Superior temporal gyrus (tissue), 1 donor: ENCODE data around the gene PARD3B.

Experiments used
- DNase-seq: peaks from one replicate; pipeline ENCODE4 v3.0.0-alpha.2; 2016; ENCODE audit errors: extremely low spot score

PARD3B gene

DNA sequence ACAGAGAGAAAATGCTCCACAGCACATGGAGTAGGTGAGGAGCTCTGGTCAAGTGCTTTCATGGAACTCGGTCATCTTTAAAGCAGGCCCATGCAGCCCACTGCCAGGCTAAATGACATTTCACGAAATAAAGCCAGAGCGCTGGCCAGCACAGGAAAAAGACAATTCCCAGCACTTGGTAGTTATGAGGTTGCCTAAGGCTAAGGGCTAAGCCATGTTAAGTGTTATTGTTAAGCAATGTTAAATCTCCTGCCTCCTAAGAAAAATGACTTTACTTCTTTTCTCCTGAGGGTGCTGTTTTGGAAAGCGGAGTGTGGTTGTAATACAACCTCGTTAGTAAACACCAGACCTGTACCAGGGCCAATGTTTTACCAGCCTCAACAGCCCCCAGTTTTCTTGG, 1011.1 kb downstream of the PARD3B start:
- DNase-seq, result no peak

- no peak for DNase-seq
Measured at GRCh38 chr2:205556841-205557539, 1011.7 kb downstream of the PARD3B start.

- DNase-seq, result no peak
Measured at GRCh38 chr2:205557873-205558272, 1012.6 kb downstream of the PARD3B start.

DNA sequence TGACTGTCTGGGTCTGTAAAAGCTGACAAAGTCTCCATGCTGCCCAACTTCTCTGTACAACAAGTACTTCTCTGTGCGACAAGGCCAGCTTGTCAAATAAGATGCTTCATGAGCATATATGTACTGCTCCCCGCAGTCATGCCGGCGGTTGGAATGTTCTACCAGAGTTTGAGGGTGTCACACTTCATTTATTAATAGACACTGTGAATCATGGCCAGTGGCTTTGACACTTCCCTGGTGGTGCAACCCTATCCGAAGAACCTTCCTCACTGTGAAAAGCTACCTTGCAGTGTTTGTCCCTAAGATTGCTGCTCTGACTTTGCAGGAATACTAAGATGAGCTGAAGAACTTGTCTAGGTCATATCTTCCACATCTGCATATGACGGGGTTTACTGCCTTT, 1016.2 kb downstream of the PARD3B start:
- no peak for DNase-seq

- no peak for DNase-seq
Measured at GRCh38 chr2:205563646-205564045, 1018.4 kb downstream of the PARD3B start.

DNA sequence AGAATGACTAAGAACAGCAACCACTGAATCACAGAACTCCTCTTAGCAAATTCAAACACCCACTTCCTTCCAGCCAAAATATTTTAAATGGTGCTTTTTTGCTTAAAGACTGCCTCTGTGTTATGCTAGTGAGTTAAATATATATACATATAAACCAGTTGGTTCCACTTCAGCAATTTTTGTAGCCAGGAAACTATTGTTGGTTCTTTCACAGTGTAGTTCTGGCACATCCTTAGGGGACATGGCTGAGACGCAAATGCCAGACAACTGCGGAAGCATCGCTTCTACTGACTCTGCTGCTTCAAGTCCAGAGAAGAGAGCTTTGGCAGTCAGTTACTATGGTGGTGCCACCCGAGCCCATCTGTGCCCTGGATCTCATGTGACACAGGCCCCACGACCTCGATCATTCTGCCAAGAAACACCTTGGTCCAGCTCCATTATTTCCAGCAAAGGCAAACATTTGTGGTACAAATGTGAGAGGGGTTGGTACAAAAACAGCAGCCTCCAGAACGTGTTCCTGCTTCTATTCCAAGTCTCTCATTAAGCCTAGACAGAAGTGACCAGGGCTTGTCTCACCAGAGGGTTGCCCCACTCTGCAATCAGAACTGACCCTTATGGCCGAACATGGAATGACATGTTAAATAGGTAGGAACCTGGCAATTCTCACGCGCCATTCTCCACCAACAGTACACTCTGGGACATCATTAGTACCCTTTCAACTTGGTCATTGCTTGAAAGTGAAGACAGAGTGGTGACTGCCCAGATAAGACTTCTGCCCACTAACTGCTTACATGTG, 1019.3 kb downstream of the PARD3B start:
- no peak for DNase-seq

DNA sequence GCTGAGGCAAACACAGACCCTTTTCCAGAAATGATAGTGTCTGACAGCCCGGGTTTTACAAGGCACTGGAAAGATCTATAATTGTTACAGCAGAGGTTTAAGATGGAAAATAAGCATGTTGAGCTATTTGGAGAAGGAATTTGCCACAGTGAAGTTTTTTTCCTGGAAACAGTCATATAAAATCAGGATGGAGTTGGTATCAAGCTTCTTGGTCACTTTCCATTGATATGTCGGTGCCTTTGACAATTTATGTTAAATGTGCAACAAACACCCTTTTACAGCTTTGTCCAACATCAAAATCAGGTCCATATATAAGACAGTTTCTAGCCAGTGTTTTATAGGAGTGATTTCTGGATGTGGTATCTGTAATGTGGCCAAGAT, 1019.9 kb downstream of the PARD3B start:
- DNase-seq, result no peak

GRCh38 chr2:205566606-205567168, 1021.4 kb downstream of the PARD3B start:
- no peak for DNase-seq

- DNase-seq, result no peak
Measured at GRCh38 chr2:205568620-205569019, 1023.3 kb downstream of the PARD3B start.

GRCh38 chr2:205570648-205571047, 1025.4 kb downstream of the PARD3B start:
- no peak for DNase-seq

DNA sequence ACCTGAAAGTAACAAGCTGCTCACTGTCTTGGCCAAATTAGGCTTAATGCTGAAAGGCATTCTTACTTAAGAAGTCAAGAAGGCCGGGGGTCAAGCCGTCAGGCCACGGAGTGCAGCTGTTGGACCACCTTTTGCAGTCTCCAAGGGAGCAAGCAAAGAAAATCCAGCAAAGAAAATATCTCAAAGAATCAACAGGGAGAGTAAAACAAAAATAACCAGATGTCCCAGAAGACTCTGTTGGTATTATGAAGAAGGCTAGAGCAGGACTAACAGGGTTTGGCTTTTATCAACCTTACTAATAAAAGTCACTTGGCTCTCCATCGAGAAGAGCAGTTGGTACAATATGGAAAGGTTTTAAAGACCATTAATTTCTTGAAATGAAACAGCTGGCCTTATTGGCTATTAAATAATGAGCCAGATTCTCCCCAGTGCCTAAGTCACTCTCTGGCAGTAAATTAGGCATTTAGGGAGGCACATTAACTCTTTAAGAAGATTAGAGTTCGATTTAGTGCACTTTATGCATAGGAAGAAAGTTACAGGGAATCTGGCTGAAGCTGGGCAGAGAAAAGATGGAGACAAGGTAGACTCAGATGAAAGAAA, 1026.2 kb downstream of the PARD3B start:
- DNase-seq, result no peak

GRCh38 chr2:205574001-205574400, 1028.7 kb downstream of the PARD3B start:
- no peak for DNase-seq

DNA sequence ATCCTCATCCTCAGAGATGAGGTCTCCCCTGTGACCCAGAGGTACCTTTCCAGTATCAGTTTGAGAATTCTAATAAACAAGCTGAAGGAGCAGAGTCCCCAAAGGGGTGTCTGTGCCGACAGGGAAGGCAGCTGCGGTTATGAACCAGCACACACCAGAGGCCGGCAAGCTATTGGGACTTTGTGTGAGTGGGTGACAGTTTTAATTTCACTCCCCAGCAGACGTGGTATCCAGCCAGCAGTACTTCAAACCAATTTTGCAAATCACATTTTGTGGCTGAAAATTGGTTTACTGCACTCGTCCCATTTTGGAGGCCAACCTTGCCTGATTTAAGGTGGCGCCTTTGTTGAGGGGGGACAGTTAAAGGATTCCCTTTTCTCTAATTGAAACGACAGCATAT, 1034.1 kb downstream of the PARD3B start:
- no peak for DNase-seq

DNA sequence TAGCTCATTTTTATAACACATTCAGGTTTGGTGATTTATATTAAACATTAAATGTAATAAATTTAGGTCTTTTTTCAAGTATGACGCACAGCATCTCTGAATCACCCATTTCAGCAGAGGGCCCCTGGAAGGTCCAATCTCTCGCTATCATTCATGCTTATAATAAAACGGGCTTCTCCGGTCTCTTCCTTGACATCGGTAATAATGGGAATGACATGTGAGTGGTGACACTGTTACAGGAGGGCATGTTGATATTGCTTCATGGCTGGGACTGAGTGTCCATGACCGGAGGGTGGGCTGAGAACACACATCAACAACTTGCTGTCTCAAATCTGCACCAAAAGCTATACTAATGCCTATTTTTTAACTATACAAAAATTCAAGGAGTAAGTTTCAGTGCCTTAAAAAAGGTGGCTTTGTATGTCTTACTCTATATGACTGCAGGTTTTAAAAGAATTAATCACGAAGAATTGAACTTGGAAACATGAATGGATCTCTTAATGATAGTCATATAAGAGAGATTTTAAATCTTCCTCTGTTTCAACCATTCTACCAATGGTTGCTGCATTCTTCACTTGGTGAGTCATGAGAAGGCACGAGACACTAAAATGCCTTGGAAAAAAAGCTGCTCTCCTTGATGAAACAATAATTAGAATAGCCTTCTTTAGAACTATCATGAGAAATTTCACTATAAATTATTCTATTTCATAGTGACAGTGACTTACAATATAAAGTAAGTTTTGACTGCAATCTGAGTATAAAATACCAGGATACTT, 1035.1 kb downstream of the PARD3B start:
- no peak for DNase-seq

DNA sequence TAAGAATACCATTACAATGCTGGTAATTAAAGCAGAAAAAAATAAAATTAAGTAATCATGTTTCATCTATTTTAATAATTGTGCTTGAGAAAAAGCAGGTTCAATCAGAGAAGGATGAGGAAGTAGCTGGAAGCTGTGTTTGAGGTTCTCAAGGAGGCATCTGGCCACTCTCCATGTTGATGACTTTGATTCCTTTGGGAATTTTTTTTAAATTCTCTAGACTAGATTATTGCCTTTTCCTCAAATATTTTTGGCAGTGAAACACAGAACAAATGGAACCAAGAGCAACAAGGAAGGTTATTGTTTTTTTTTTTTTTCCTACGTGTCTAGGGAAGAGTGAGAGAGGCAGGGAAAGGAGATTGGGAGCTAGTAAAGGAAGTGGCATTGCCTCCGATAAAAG, 1037.1 kb downstream of the PARD3B start:
- DNase-seq, result no peak

DNA sequence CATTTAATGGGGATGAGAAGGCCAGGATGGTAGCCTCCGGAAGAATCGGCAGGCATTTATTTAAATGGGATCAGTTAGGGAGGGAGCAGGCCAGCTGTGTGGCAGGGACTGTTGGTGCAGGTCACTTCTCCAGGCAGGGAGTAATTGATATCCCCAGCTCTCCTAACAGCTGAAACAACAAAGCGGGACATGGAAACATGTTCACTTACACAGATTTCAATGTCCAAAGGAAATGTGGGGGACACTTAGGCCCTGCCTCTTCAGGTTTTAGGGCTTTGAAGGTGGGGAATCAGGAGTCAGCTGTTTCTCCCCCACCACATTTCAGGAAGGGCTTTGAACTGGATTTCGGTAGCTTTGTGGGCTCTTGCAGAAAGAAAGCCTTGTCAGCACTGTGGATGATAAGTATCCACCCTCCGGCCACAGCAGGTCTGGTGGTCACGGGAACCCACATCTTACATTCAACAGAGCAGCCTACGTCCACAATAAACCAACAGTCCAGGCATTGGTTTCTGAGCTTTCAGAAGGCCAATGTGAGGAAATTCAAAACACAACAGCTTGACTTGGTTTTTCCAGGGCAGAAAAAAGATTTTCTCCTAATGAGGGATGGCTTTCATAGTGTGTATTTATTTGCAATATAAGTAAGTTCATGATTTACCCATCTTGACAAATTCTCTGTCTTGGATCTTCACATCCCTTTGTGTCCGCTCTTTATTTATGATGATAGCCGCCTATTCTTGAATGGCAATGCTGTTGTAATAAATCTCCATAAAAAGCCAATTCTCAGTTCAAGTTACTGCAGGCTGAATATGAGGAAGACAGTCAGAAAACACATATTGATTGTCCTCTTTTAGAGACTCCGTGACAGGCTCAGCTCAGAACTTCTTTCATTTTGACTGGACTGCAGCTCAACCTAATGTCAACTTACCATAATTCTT, 1040.4 kb downstream of the PARD3B start:
- DNase-seq, result no peak

DNA sequence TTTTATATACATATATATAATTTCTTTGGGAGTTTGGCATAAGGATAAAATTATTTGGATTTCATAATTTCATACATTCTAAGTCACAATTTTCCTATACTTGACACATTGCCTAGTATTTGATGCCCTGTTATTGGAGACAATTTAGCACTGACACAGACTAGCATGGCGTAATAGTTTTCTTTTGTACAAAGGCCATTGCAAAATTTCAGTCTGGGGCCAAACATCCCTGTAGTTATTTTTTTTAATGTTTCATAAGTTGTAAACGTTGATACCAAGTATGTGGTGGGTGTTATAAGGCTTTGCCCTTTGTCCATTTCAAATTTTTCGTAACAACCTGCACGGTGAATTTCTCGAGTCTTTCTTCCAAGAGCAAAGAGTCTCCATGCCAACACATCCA, 1041.4 kb downstream of the PARD3B start:
- DNase-seq, result no peak

- no peak for DNase-seq
Measured at GRCh38 chr2:205589479-205589878, 1044.2 kb downstream of the PARD3B start.

- DNase-seq, result no peak
Measured at GRCh38 chr2:205590759-205591158, 1045.5 kb downstream of the PARD3B start.

- DNase-seq, result no peak
Measured at GRCh38 chr2:205593891-205594290, 1048.6 kb downstream of the PARD3B start.

DNA sequence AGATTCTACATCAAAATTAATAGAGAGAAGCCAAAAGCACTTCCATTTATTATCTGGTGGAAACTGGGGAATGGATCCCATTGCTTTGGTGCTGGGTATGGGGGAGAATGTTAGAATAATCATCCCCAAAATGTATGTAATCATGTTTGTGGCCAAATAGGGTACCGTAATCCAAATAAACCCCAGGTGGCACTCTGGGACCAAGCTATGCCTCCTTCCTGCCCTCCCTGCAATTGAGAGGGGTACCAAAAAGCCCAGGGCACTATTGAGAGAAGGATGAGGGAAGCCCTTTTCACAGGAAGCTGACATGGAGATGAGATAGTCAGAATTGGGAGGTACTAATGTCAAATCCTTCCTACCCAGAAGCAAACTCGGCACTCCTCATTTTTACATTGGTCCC, 1051.3 kb downstream of the PARD3B start:
- DNase-seq, result no peak
